ENCODE data around the gene PMEL.

Gene PMEL

GRCh38 chr12:55955800-55956508 lies 9.9 kb downstream of the PMEL start:
- Histone ChIP-seq H3K36me3 (ENCODE audit: insufficient read depth, low read length) (peaks cover 35% of the 10 kb centered on the region), H3F3A (ENCODE audit: insufficient read depth, low read length) (no peaks in the 10 kb centered on the region), H3K4me2 (ENCODE audit: low read length) (no peak overlapping the region), H3K9me3 (ENCODE audit: low read length) (no peaks in the 10 kb centered on the region), H3K9ac (ENCODE audit: low read length) (no peak overlapping the region), H3K4me3 (ENCODE audit: low read depth, low read length, poor library complexity, severe bottlenecking) (no peak overlapping the region), H3K9me2 (ENCODE audit: low read depth, low read length) (no peaks in the 10 kb centered on the region), H3K79me2 (ENCODE audit: insufficient read depth, low read length) (no peaks in the 10 kb centered on the region), H2AFZ (ENCODE audit: low read length) (no peak overlapping the region), H3K4me1 (ENCODE audit: insufficient read depth, low read length, severe bottlenecking) (no peaks in the 10 kb centered on the region), H3K27ac (ENCODE audit: low read depth, low read length, poor library complexity, severe bottlenecking) (no peak overlapping the region), H3K27me3 (ENCODE audit: insufficient read depth, low read length) (no peaks in the 10 kb centered on the region), H4K20me1 (ENCODE audit: insufficient read depth, low read length) (no peaks in the 10 kb centered on the region)
- TF ChIP-seq EZH2 (IDR thresholded peaks at IDR 0.05; ENCODE audit: borderline replicate concordance, low read length) = no peak
- TF ChIP-seq, protein P1, sequence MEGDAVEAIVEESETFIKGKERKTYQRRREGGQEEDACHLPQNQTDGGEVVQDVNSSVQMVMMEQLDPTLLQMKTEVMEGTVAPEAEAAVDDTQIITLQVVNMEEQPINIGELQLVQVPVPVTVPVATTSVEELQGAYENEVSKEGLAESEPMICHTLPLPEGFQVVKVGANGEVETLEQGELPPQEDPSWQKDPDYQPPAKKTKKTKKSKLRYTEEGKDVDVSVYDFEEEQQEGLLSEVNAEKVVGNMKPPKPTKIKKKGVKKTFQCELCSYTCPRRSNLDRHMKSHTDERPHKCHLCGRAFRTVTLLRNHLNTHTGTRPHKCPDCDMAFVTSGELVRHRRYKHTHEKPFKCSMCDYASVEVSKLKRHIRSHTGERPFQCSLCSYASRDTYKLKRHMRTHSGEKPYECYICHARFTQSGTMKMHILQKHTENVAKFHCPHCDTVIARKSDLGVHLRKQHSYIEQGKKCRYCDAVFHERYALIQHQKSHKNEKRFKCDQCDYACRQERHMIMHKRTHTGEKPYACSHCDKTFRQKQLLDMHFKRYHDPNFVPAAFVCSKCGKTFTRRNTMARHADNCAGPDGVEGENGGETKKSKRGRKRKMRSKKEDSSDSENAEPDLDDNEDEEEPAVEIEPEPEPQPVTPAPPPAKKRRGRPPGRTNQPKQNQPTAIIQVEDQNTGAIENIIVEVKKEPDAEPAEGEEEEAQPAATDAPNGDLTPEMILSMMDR (IDR thresholded peaks at IDR 0.05; ENCODE audit: low read length) = peak; percentile 50

DNA sequence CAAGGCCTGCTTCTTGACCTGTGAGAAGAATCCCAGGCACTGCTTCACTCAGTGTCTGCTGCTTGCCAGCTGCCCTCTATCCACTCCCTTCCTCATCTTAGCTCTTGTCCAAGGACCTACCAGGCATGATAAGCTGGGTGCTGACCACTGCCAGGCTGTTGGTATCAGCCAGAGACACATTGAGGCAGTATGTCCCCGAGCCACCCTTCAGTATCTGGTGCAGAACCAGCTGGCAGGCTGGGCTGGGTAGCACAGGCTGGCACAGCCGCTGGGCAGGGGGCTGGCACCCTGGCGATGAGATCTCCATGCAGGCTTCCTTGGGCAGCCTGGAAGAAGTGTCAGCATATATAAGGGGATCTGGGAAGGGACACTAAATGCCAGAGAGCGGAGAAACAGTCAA lies 10.5 kb downstream of the PMEL start:
- H3K9ac ChIP-seq (ENCODE audit: low read length) = no peak overlapping the region
- H3K27ac ChIP-seq (ENCODE audit: low read depth, low read length, poor library complexity, severe bottlenecking) = no peak overlapping the region
- H3K27me3 ChIP-seq (ENCODE audit: insufficient read depth, low read length) = no peaks in the 10 kb centered on the region
- H3K4me2 ChIP-seq (ENCODE audit: low read length) = no peak overlapping the region
- H3K4me3 ChIP-seq (ENCODE audit: low read depth, low read length, poor library complexity, severe bottlenecking) = no peak overlapping the region
- H4K20me1 ChIP-seq (ENCODE audit: insufficient read depth, low read length) = no peaks in the 10 kb centered on the region
- H3K4me1 ChIP-seq (ENCODE audit: insufficient read depth, low read length, severe bottlenecking) = no peaks in the 10 kb centered on the region
- no peaks in the 10 kb centered on the region for H3F3A ChIP-seq (ENCODE audit: insufficient read depth, low read length)
- no peak for TF ChIP-seq EZH2 (IDR thresholded peaks at IDR 0.05; ENCODE audit: borderline replicate concordance, low read length)
- TF ChIP-seq, protein P1 (IDR thresholded peaks at IDR 0.05; ENCODE audit: low read length) = no peak
- H3K9me3 ChIP-seq (ENCODE audit: low read length) = no peaks in the 10 kb centered on the region
- no peak overlapping the region for H2AFZ ChIP-seq (ENCODE audit: low read length)
- no peaks in the 10 kb centered on the region for H3K9me2 ChIP-seq (ENCODE audit: low read depth, low read length)
- H3K36me3 ChIP-seq (ENCODE audit: insufficient read depth, low read length) = peaks cover 36% of the 10 kb centered on the region
- H3K79me2 ChIP-seq (ENCODE audit: insufficient read depth, low read length) = no peaks in the 10 kb centered on the region

GRCh38 chr12:55946553-55946952 lies 19.3 kb downstream of the PMEL start:
- TF ChIP-seq, protein P1 (IDR thresholded peaks at IDR 0.05; ENCODE audit: low read length) = no peak
- TF ChIP-seq EZH2 (IDR thresholded peaks at IDR 0.05; ENCODE audit: borderline replicate concordance, low read length) = no peak
- no peaks in the 10 kb centered on the region for H3K79me2 ChIP-seq (ENCODE audit: insufficient read depth, low read length)
- no peaks in the 10 kb centered on the region for H3K4me1 ChIP-seq (ENCODE audit: insufficient read depth, low read length, severe bottlenecking)
- H3K4me2 ChIP-seq (ENCODE audit: low read length) = no peak overlapping the region
- H4K20me1 ChIP-seq (ENCODE audit: insufficient read depth, low read length) = no peaks in the 10 kb centered on the region
- H3K36me3 ChIP-seq (ENCODE audit: insufficient read depth, low read length) = peaks cover 88% of the 10 kb centered on the region
- no peak overlapping the region for H3K9ac ChIP-seq (ENCODE audit: low read length)
- no peak overlapping the region for H3K27ac ChIP-seq (ENCODE audit: low read depth, low read length, poor library complexity, severe bottlenecking)
- no peak overlapping the region for H2AFZ ChIP-seq (ENCODE audit: low read length)
- no peaks in the 10 kb centered on the region; the same call in 1 of the 2 replicates for H3F3A ChIP-seq (ENCODE audit: insufficient read depth, low read length)
- no peaks in the 10 kb centered on the region for H3K9me3 ChIP-seq (ENCODE audit: low read length)
- no peaks in the 10 kb centered on the region for H3K9me2 ChIP-seq (ENCODE audit: low read depth, low read length)
- no peak overlapping the region for H3K4me3 ChIP-seq (ENCODE audit: low read depth, low read length, poor library complexity, severe bottlenecking)
- no peaks in the 10 kb centered on the region for H3K27me3 ChIP-seq (ENCODE audit: insufficient read depth, low read length)

Measured in OCI-LY1 (cell line).